Spinal cord (tissue), 10 donors: ENCODE results near the gene APP. TPM values are rescaled to one million over a fixed set of nuclear protein-coding genes. Genes with fewer than 3 reads are reported as not detected.
A peak's percentile ranks its signal among the peaks of the same experiment; 100 is the strongest.

ENCODE experiments used
- DNase-seq, 6 donors: peaks; one replicate each; pipeline versions ENCODE4 v3.0.0 to v3.0.0-alpha.2; 2013 to 2015; ENCODE audit warnings: low spot score in 6 of 6, low read depth in 4 of 6
- H3K27ac ChIP-seq: one replicate; pipeline ENCODE4 v1.5.1; 2013; ENCODE audit warnings: low read depth, low read length, control low read depth
- H3K27me3 ChIP-seq: one replicate; pipeline ENCODE4 v1.6.1; 2013; ENCODE audit warnings: low read length; ENCODE audit not compliant: control insufficient read depth, insufficient read depth
- H3K36me3 ChIP-seq: one replicate; pipeline ENCODE4 v1.6.1; 2013; ENCODE audit warnings: low read length; ENCODE audit not compliant: control insufficient read depth, insufficient read depth
- H3K4me1 ChIP-seq: one replicate; pipeline ENCODE4 v1.6.1; 2013; ENCODE audit warnings: low read length; ENCODE audit not compliant: control insufficient read depth, insufficient read depth
- H3K4me3 ChIP-seq: one replicate; pipeline ENCODE4 v1.5.1; 2013; ENCODE audit warnings: low read depth, low read length, control low read depth
- H3K9me3 ChIP-seq: one replicate; pipeline ENCODE4 v1.6.1; 2013; ENCODE audit warnings: low read length; ENCODE audit not compliant: control insufficient read depth, insufficient read depth
- WGBS: methylation state at CpG from one replicate; pipeline ENCODE4 v1.1.5; 2013; ENCODE audit warnings: missing lambda C conversion rate; ENCODE audit not compliant: insufficient coverage; 5-methylcytosine and 5-hydroxymethylcytosine counted together
- polyA plus RNA-seq, 2 donors: library from polyadenylated mRNA; unstranded; fragments of 120-200 nt; gene quantifications; one replicate each; pipeline ENCODE4 v1.2.1, GENCODE V29; 2013; ENCODE audit not compliant: insufficient read length in 2 of 2
- total RNA-seq, 2 donors: library from RNA; depleted of rRNA in 1 of 2; stranded (reverse); fragments of 120-200 nt in 1 of 2; fragments of >200 nt in 1 of 2; gene quantifications; one replicate each; pipeline versions ENCODE4 v1.2.3 to v1.2.4, GENCODE V29; 2013 to 2014
- donor health status: healthy.

The APP gene
- total and polyA plus RNA-seq, 4 donors: 606 to 947 (median 855) TPM

DNA sequence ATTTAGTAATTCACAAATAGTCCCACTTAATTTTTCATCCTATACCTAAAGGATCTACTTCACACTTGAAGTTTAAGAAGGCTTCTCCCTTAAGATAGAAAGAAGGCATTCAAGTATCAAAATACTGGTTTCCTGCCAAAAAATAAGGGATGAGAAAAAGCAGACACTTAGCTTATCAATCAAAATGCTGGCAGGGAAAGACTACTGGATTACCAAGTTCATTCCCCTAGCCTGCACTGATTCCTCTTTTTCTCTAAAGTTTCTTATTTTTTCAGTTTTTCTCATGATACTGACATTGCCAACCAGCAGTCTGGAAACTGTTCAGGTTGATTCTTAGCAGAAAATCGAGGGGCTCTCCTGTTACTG is 231.2 kb downstream of the APP start:
- no peaks in the 10 kb centered on the region for H3K36me3 ChIP-seq
- peak in 1 of 6 donors; percentile 56 for DNase-seq
- WGBS: no CpG with 5 or more reads among the region's 1 CpG
- H3K27me3 ChIP-seq: no peaks in the 10 kb centered on the region
- no peak overlapping the region for H3K4me3 ChIP-seq
- no peaks in the 10 kb centered on the region for H3K9me3 ChIP-seq
- peak overlapping the region; percentile 40 for H3K27ac ChIP-seq
- peaks cover 7% of the 10 kb centered on the region for H3K4me1 ChIP-seq

DNA sequence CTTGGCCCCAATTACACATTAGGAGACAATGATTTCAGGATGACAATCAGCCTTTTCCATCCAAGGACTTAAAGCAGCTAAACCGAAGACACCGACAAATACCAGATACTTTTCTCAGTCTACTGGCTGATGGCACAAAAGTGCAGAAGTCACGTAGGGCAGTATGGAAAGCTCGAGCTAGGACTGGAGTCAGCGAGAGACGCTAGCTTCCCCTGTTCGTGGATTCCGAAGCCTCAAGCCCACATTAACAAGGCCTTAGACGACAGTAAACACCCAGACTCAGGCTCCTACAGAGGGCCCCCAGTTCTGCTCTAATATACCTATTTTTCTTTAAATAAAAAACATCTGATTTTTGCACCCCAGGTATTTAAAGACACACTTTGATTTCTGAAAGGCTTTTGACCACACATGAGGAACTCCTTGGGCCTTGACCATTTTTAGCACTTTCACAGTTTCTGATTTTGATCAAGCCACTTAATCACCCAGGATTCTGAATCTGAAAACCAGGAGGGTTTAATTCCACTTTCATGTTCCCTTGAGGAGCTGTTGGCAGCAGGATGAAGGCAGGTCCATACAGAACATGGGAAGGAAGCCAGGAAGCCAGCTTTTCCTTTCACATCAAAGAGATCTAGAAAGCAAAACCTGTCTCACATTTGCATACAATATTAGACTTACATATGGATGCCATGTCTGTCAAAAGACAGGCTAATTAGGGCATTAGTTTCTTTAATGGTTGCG is 231.7 kb downstream of the APP start:
- Histone ChIP-seq H3K27me3 (no peaks in the 10 kb centered on the region), H3K27ac (peak overlapping the region; percentile 40), H3K4me3 (no peak overlapping the region), H3K4me1 (peaks cover 7% of the 10 kb centered on the region), H3K9me3 (no peaks in the 10 kb centered on the region), H3K36me3 (no peaks in the 10 kb centered on the region)
- 69% methylated on average over 6 of the region's 10 CpGs for WGBS
- DNase-seq: peak in 2 of 6 donors; percentile 64 to 80

DNA sequence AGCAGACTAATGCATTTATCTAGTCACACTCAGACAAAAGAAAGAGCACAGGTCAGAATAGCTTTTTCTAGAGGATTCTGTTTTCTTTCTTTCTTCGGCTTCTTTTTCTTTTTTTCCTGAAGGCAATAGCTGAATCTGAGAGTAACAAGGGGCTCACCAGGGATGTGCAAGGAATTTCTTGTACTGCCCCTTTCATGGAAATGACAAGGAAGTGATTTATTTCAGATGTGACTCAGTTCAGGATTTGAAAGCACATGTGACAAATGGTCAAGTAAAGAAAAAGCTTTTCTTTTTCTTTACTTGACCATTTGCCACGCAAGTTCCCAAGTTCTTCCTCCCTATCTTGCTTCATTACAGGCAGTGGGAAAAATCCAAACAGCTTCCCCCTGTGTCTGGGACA is 233.8 kb downstream of the APP start:
- Histone ChIP-seq H3K4me1 (peaks cover 7% of the 10 kb centered on the region), H3K27ac (peak overlapping the region; percentile 42), H3K9me3 (no peaks in the 10 kb centered on the region), H3K4me3 (no peak overlapping the region), H3K27me3 (no peaks in the 10 kb centered on the region), H3K36me3 (no peaks in the 10 kb centered on the region)
- peak in 2 of 6 donors; percentile 52 to 57 for DNase-seq
- WGBS: no CpG with 5 or more reads among the region's 2 CpGs

DNA sequence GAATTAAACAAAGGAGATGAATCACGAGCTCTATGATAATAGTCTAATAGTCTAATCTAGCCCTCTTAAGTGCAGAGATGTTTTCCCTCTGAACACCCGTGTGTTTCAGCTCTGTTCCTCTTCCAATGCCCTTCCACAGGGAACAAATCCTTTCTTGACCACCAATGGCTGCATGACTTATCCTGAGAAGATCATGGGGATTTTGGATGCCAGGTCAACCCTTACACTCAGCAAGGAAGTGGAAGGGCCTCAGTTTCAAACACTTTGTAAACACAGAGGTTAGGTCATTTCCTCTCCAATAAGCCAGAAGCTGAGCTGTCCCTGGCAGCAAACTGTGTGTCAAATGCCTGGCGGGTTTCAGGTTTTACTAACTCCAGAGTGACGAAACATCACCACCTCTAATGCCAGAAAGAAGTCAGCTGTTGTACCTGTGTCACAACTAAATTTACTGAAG is 235.8 kb downstream of the APP start:
- no peaks in the 10 kb centered on the region for H3K9me3 ChIP-seq
- H3K27me3 ChIP-seq: no peaks in the 10 kb centered on the region
- no peaks in the 10 kb centered on the region for H3K36me3 ChIP-seq
- peaks cover 10% of the 10 kb centered on the region for H3K4me1 ChIP-seq
- WGBS: 51% methylated on average over 2 of the region's 4 CpGs
- DNase-seq: no peak
- H3K4me3 ChIP-seq: no peak overlapping the region
- H3K27ac ChIP-seq: peak overlapping the region; percentile 17

DNA sequence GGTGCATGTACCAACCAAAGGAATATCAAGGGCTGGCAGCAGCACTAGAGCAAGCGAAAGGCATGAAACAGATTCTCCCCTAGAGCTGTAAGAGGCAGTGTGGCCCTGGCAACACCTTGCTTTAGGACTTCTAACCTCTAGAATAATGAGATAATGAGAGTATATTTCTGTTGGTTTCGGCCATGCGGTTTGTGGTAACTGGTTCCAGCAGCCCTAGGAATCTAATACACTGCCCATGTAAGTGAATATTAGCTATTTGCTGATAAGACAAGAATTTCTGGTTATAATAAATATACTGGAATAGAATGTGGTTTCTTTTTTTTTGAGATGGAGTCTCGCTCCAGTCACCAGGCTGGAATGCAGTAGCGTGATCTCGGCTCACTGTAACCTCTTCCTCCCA is 236.4 kb downstream of the APP start:
- Histone ChIP-seq H3K27ac (no peak overlapping the region), H3K36me3 (no peaks in the 10 kb centered on the region), H3K4me1 (peaks cover 10% of the 10 kb centered on the region), H3K9me3 (no peaks in the 10 kb centered on the region), H3K27me3 (no peaks in the 10 kb centered on the region), H3K4me3 (no peak overlapping the region)
- no peak for DNase-seq
- WGBS: 100% methylated on average over 1 of the region's 6 CpGs

DNA sequence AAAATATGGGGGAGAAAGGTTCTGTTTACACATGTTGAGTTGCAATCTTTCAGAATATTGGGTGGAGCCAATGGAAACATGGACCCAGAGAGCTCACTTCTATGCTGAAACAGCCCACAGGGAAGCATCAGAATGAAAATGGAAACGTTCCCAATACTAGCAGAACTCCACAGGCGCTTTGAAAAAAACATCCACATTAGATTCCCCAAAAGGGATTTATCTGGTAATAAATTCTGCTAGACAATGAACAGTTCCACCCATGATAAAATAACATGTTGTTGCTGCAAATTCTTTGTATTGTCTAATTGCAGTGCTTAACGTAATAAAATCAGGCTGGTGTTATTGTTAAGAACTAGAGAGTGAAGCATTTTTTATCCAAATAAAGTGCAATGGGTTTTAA is 238.8 kb downstream of the APP start:
- peak in 1 of 6 donors; percentile 61 for DNase-seq
- Histone ChIP-seq H3K4me1 (peaks cover 6% of the 10 kb centered on the region), H3K4me3 (no peak overlapping the region), H3K27ac (no peak overlapping the region), H3K9me3 (no peaks in the 10 kb centered on the region), H3K27me3 (no peaks in the 10 kb centered on the region), H3K36me3 (no peaks in the 10 kb centered on the region)
- no CpG with 5 or more reads among the region's 3 CpGs for WGBS

DNA sequence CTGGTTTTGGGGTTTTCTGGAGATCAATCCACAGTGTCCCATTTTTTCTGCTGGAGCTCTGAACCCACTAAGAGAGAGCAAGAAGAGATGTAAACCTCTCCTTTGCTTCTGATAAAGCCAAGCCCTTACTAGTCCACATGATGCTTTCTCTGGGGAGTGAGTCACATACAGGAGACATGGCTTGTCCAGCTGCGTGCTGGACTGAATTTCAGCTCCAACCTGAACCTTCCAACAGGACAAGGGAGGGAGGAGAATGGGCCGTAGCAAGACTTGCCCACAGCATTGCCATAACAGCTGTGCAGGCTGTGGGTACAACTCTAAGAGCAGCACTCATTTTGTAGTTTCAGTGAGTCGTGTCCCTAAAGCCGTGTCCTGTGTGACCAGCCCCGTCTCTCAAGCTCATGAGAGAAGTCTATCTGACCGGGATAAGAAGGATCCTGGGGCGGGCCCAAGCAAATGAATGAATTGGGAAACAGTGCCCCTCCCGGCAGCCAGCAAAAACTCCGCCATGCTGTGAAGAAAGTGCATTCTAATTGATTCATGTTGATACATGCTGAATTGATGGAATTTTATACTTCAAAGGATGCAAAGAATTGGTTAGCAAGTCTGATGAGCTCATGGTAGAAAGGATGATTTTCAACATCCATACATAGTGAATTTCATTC is 240.6 kb downstream of the APP start:
- Histone ChIP-seq H3K4me3 (no peak overlapping the region), H3K27me3 (no peaks in the 10 kb centered on the region), H3K27ac (peak overlapping the region; percentile 17), H3K4me1 (peaks cover 7% of the 10 kb centered on the region), H3K36me3 (no peaks in the 10 kb centered on the region), H3K9me3 (no peaks in the 10 kb centered on the region)
- DNase-seq: peak in 1 of 6 donors; percentile 45
- 74% methylated on average over 9 of the region's 9 CpGs for whole genome bisulfite sequencing

DNA sequence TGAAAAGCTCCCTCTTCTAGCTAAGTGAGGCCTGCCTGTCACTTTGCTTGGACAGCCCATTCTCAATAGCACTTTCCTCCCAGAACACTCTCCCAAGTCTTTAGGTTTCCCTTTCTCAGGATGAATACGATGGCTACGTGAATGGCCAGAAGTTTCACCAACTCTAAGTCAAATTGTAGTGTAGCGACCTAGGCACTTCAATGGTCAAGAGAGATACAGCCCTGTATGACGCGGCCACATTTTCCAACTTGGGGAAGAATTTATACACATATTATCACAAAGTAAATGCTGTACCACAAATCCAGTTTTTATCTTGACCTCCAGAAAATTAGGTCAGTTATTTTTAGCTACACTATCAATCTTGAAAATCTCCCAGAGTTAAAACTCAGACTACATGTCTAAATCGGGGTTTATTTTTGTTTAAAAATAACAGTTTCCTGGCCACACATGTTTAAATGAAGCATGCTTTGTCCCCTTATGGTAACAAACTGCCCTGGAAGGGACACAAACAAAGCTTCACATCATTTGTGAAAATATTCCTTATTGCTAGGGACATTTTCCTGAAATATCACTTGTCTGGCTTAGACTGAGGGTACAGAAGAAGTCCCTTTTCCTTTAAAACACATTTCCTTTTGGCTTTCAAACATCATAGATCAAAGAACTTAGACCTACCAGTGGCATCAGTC is 243.2 kb downstream of the APP start:
- no peak overlapping the region for H3K4me3 ChIP-seq
- peak overlapping the region; percentile 8 for H3K27ac ChIP-seq
- DNase-seq: no peak
- WGBS: 87% methylated on average over 2 of the region's 6 CpGs
- no peaks in the 10 kb centered on the region for H3K36me3 ChIP-seq
- H3K9me3 ChIP-seq: no peaks in the 10 kb centered on the region
- no peaks in the 10 kb centered on the region for H3K27me3 ChIP-seq
- H3K4me1 ChIP-seq: peaks cover 7% of the 10 kb centered on the region

DNA sequence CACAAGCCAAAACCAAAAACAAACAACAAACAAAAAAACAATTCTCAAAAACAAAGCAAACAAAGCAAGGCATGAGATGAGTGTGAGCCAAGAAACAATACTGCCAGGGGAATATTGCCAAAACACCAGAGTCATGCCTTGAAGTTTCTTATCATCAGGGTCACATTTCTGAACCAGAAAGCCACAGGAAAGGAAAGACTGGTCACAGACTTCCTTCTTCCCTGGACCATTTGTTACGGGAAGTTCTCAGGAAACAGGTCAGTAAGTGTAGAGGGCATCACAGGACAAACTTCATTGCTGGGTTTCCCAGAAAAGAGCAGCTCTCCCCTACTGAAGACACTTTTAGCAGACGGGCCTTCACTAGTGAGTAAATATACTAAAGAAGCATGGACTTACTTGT is 244.6 kb downstream of the APP start:
- H3K36me3 ChIP-seq: no peaks in the 10 kb centered on the region
- no peak overlapping the region for H3K27ac ChIP-seq
- peak in 1 of 6 donors; percentile 54 for DNase-seq
- H3K4me1 ChIP-seq: peaks cover 7% of the 10 kb centered on the region
- no peak overlapping the region for H3K4me3 ChIP-seq
- no peaks in the 10 kb centered on the region for H3K9me3 ChIP-seq
- no peaks in the 10 kb centered on the region for H3K27me3 ChIP-seq
- 60% methylated on average over 1 of the region's 2 CpGs for WGBS
